Activated naive CD8-positive, alpha-beta T cell treated with anti-CD3 and anti-CD28 coated beads, Interleukin-2, amount 50 U/mL, for 16 hours (primary cell): ENCODE data around the gene OTOA.
"Not testable (repeated sequence)": the region's sequence is repeated elsewhere in the genome, so short reads cannot be mapped to it uniquely, and the experiment has no call there.

ENCODE experiments used
- DNase-seq: peaks from one replicate; pipeline ENCODE4 v3.0.0-alpha.2; 2020; ENCODE audit warnings: low read depth, low spot score

Gene OTOA

GRCh38 chr16:21641916-21642315 lies 21.9 kb upstream of the OTOA start:
- DNase-seq: no peak

GRCh38 chr16:21642861-21643260 lies 20.9 kb upstream of the OTOA start:
- no peak for DNase-seq

DNA sequence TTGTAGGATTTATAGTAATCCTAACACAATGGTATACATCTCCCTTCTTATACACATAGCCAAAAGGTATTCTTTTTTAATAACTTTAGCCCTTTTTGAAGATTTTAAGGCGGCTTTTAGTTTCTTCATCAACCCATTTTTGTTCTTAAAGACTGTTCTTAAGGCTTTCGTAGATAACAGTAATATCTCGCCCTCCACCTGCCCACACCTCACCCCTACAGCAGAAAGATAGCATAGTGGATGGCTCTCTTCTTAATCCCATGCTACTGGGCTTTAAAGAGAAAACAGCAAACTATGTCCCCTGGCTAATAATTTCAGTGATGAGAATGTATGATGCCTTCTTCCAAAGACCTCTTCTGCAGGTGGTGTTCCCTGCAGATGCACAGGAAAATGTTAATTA lies 20.0 kb upstream of the OTOA start:
- no peak for DNase-seq

DNA sequence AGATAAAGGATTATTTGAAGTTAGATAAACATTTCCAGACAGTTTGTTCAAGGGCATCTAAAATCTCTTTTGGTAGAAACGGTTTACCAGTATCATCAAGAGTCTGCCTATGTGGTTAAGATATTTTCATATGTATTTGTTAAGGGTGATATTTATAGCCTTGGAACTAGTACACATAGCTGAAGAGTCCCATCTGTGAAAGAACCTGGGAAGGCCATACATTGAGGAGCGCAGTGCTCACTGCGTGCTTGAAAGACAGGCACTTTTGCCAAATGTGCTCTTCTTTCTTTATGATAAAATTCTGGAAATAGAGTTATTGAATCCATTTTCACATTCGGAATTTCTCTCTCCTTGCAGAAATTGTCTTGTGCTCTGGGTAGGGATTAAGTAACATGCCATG lies 19.1 kb upstream of the OTOA start:
- DNase-seq: no peak

GRCh38 chr16:21645261-21645721 lies 18.5 kb upstream of the OTOA start:
- no peak for DNase-seq

- no peak for DNase-seq
Observed at GRCh38 chr16:21646091-21646490, 17.7 kb upstream of the OTOA start.

DNA sequence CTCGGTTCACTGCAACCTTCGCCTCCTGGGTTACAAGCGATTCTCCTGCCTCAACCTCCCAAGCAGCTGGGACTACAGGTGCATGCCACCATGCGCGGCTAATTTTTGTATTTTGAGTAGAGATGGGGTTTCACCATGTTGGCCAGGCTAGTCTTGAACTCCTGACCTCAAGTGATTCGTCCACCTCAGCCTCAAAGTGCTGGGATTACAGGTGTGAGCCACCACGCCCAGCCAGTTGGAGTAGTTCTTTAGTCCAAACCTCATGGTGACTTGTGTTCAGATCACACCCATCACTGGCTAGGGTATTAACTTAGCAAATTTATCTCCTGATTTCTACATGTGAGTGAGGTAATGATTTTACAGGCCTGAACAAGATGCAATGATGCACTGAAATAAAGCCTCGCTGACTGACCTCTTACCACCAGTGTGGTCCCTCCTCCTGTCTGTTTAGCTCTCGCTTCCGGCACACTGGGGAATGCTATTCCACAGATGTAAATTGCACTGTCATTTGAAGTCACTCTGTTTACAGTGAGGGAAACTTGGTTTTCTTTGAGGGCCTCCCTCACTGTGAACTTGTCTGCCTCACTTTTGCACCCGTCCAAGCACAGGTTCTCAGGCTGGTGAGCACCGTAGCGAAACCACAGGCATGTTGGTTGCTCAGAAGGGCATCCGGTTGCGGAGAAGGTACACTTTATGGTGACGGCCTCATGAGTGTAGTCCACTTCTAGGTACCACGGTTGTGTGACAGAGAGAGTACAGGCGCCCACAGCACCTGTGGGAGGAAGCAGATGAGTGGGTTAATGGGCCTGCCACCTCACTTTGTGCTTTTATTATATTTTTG lies 16.8 kb upstream of the OTOA start:
- DNase-seq: peak; percentile 47

- DNase-seq: no peak
Observed at GRCh38 chr16:21647562-21648164, 16.1 kb upstream of the OTOA start.

DNA sequence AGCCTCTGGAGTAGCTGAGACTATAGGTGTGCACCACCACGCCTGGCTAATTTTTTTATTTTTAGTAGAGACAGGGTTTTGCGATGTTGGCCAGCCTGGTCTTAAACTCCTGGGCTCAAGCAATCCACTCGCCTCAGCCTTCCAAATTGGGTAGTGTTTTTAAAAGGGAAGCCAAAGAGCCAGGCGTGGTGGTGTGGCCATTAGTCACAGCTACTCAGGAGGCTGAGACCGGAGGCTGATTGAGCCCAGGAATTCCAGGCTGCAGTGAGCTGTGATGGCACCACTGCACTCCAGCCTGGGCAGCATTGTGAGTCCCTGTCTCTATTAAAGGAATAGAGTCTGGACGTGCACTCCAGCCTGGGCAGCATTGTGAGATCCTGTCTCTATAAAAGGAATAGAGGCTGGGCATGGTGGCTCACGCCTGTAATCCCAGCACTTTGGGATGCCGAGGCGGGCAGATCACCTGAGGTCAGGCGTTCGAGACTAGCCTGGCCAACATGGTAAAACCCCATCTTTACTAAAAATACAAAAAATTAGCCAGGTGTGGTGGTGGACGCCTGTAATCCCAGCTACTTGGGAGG lies 13.9 kb upstream of the OTOA start:
- DNase-seq: not testable (repeated sequence)

GRCh38 chr16:21650521-21650920 lies 13.2 kb upstream of the OTOA start:
- DNase-seq: no peak

GRCh38 chr16:21651515-21651914 lies 12.3 kb upstream of the OTOA start:
- no peak for DNase-seq

- DNase-seq: no peak
Observed at GRCh38 chr16:21652453-21652852, 11.3 kb upstream of the OTOA start, which contains the start of gene IGSF6. IGSF6 (minus strand) TSS chr16:21652608; CDS start chr16:21652598, 10 bp downstream.

GRCh38 chr16:21653571-21653970 lies 10.2 kb upstream of the OTOA start:
- no peak for DNase-seq

- no peak for DNase-seq
Observed at GRCh38 chr16:21654466-21654865, 9.3 kb upstream of the OTOA start.

- DNase-seq: no peak
Observed at GRCh38 chr16:21654881-21655280, 8.9 kb upstream of the OTOA start.

DNA sequence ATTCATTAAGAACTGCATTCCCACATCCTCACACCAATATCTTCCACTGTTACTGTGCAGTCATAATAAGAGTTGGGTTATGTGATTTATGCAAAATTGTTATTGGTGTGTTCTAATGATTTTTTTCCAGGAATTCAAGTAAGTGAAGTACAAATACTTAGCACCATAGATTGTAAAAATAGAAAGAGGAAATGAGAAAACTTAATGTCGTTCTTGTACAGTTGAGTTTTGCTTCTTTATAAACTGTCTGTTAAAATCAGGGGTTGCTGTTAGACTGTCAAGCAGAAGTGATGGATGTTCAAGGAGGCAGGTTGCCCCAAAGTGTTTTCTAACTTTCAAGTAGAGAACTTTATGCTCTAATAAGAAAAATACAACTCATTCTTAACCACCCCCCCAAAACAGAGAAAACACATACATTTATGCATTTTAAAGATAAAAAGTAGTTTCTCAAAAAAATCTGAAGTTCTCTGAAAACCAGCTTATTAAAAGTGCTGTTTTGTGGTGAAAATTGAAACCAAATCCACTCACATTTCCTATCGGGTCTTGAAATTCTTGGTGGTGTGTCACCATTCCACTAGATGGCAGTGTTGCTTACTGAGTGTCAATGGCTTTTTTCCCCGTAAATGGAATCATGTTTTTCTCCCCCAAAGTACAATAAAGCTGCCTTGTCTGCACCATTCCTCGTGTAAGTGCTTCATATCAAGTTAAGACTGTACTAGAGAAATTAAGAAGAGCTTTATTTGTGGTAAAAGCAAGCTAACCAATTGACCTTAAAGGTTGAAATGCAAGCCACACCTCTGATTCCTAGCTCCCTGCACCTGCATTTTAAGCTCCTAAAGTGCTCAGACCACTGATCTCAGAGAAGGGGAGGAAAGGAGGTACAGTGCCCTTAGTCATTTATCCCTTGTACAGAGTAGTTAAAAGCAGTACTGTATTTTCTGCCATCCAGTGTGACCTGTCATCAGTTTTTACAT lies 6.7 kb upstream of the OTOA start:
- DNase-seq: no peak

GRCh38 chr16:21659124-21659523 lies 4.6 kb upstream of the OTOA start:
- no peak for DNase-seq

DNA sequence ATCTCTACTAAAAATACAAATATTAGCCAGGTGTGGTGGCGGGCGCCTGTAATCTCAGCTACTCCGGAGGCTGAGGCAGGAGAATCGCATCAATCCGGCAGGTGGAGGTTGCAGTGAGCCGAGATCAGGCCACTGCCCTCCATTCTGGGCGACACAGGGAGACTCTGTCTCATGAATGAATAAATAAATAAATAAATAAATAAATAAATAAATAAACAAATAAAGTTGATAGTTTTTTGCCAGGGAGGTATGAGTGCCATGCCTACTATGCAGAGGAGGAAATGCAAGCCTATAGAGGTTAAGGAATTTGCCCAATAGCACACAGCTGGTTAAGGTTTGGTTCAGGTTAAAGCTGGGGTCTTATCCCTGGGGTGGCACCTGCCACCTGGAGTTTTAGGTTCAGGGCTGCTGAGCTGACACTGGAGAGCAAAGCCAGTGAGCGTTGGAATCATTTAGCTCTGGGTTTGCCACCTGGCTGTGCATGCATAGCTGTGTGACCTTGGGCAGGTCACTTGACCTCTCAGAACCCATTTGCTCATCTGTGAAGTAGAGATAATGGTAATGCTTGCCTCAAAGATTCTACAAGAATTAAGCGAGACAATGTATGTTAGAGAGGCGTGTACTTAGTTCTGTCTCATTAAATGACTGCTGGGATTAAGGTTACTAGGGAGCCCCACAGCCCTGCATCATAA lies 1.2 kb downstream of the OTOA start:
- DNase-seq: no peak

GRCh38 chr16:21666772-21667171 lies 3.0 kb downstream of the OTOA start:
- DNase-seq: no peak

DNA sequence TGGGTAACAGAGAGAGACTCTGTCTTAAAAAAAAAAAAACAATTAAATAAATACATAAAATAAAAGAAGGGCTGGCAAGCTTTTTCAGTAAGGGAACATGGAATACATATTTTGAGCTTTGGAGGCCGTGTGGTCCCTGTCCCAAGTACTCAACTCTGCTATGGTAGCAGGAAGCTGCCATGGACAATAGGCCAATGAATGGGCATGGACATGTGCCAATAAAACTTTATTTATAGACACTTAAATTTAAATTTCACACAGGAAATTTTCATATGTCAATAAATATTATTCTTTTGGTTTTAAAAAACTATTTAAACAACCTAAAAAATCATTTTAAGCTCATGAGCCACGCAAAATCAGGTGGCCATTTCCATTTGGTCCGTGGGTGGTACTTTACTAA lies 3.8 kb downstream of the OTOA start:
- no peak for DNase-seq

GRCh38 chr16:21673469-21673868 lies 9.7 kb downstream of the OTOA start:
- DNase-seq: no peak
